Glutamatergic neuron (in vitro differentiated cells): ENCODE data around the gene PIK3R5. TPM values are rescaled to one million over a fixed set of nuclear protein-coding genes. Genes with fewer than 3 reads are reported as not detected.
A peak's percentile ranks its signal among the peaks of the same experiment; 100 is the strongest.
"Not testable (repeated sequence)": the region's sequence is repeated elsewhere in the genome, so short reads cannot be mapped to it uniquely, and the experiment has no call there.

Source experiments
- DNase-seq: peaks from one replicate; pipeline ENCODE4 v3.0.0; 2022
- H3K27ac Mint-ChIP-seq: one replicate; pipeline ENCODE4 v1.8.0; 2020; ENCODE audit warnings: mild to moderate bottlenecking, mixed read lengths, inconsistent platforms; ENCODE audit not compliant: unreplicated experiment
- H3K27me3 Mint-ChIP-seq: one replicate; pipeline ENCODE4 v1.8.0; 2020; ENCODE audit warnings: mild to moderate bottlenecking, moderate library complexity, mixed read lengths, inconsistent platforms; ENCODE audit not compliant: unreplicated experiment
- H3K36me3 Mint-ChIP-seq: one replicate; pipeline ENCODE4 v1.8.0; 2020; ENCODE audit warnings: mild to moderate bottlenecking, mixed read lengths, inconsistent platforms; ENCODE audit not compliant: unreplicated experiment
- H3K4me1 Mint-ChIP-seq: one replicate; pipeline ENCODE4 v1.8.0; 2020; ENCODE audit warnings: mild to moderate bottlenecking, low read depth, mixed read lengths, inconsistent platforms; ENCODE audit not compliant: unreplicated experiment
- H3K4me3 Mint-ChIP-seq: one replicate; pipeline ENCODE4 v1.8.0; 2020; ENCODE audit warnings: mild to moderate bottlenecking, mixed read lengths, inconsistent platforms; ENCODE audit not compliant: unreplicated experiment
- H3K9me3 Mint-ChIP-seq: one replicate; pipeline ENCODE4 v1.8.0; 2020; ENCODE audit warnings: mild to moderate bottlenecking, moderate library complexity, mixed read lengths, inconsistent platforms; ENCODE audit not compliant: unreplicated experiment
- total RNA-seq: library from RNA; stranded (reverse); fragmentation: NEBNext Ultra II Directional; extraction: Animal tissue kit (Norgen Biotek cat#: 25700); gene quantifications from one replicate; pipeline ENCODE4 v1.2.1, GENCODE V29; 2021; ENCODE audit not compliant: unreplicated experiment
- TF ChIP-seq, protein P1 (sequence below): fragments of 200-600 bp; sonication (generic); IDR thresholded peaks from one replicate; pipeline ENCODE4 v1.5.0; 2021; ENCODE audit not compliant: partially characterized antibody, unreplicated experiment

The PIK3R5 gene
- total RNA-seq, 1 donor from 2014 or later: not detected

- H3K27ac Mint-ChIP-seq: no peak overlapping the region
- TF ChIP-seq, protein P1, sequence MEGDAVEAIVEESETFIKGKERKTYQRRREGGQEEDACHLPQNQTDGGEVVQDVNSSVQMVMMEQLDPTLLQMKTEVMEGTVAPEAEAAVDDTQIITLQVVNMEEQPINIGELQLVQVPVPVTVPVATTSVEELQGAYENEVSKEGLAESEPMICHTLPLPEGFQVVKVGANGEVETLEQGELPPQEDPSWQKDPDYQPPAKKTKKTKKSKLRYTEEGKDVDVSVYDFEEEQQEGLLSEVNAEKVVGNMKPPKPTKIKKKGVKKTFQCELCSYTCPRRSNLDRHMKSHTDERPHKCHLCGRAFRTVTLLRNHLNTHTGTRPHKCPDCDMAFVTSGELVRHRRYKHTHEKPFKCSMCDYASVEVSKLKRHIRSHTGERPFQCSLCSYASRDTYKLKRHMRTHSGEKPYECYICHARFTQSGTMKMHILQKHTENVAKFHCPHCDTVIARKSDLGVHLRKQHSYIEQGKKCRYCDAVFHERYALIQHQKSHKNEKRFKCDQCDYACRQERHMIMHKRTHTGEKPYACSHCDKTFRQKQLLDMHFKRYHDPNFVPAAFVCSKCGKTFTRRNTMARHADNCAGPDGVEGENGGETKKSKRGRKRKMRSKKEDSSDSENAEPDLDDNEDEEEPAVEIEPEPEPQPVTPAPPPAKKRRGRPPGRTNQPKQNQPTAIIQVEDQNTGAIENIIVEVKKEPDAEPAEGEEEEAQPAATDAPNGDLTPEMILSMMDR: peak; percentile 80
- H3K27me3 Mint-ChIP-seq: no peaks in the 10 kb centered on the region
- DNase-seq: peak; percentile 86
- H3K36me3 Mint-ChIP-seq: no peaks in the 10 kb centered on the region
- no peaks in the 10 kb centered on the region for H3K9me3 Mint-ChIP-seq
- H3K4me1 Mint-ChIP-seq: peaks cover 8% of the 10 kb centered on the region
- no peak overlapping the region for H3K4me3 Mint-ChIP-seq
Observed at GRCh38 chr17:8994319-8994718, 28.8 kb upstream of the PIK3R5 start.

- Mint-ChIP-seq H3K27ac (no peak overlapping the region), H3K9me3 (no peaks in the 10 kb centered on the region), H3K4me3 (no peak overlapping the region), H3K36me3 (no peaks in the 10 kb centered on the region), H3K27me3 (no peaks in the 10 kb centered on the region), H3K4me1 (peaks cover 8% of the 10 kb centered on the region)
- TF ChIP-seq, protein P1: peak; percentile 90
- peak; percentile 77 for DNase-seq
Observed at GRCh38 chr17:8991514-8992285, 26.2 kb upstream of the PIK3R5 start.

- H3K27ac Mint-ChIP-seq, H3K27me3 Mint-ChIP-seq, H3K4me3 Mint-ChIP-seq: not testable (repeated sequence)
Observed at GRCh38 chr17:8988263-8988935, 22.9 kb upstream of the PIK3R5 start.

GRCh38 chr17:8986295-8986694, 20.8 kb upstream of the PIK3R5 start:
- peaks cover 2% of the 10 kb centered on the region for H3K9me3 Mint-ChIP-seq
- H3K4me3 Mint-ChIP-seq: no peak overlapping the region
- H3K27ac Mint-ChIP-seq: no peak overlapping the region
- no peaks in the 10 kb centered on the region for H3K27me3 Mint-ChIP-seq
- TF ChIP-seq, protein P1: no peak
- no peaks in the 10 kb centered on the region for H3K4me1 Mint-ChIP-seq
- H3K36me3 Mint-ChIP-seq: no peaks in the 10 kb centered on the region
- DNase-seq: no peak

More at GRCh38 chr17:8988263-8988935, 22.9 kb upstream of the PIK3R5 start:
- H3K4me1 Mint-ChIP-seq, H3K9me3 Mint-ChIP-seq, H3K36me3 Mint-ChIP-seq, DNase-seq: not testable (repeated sequence)

DNA sequence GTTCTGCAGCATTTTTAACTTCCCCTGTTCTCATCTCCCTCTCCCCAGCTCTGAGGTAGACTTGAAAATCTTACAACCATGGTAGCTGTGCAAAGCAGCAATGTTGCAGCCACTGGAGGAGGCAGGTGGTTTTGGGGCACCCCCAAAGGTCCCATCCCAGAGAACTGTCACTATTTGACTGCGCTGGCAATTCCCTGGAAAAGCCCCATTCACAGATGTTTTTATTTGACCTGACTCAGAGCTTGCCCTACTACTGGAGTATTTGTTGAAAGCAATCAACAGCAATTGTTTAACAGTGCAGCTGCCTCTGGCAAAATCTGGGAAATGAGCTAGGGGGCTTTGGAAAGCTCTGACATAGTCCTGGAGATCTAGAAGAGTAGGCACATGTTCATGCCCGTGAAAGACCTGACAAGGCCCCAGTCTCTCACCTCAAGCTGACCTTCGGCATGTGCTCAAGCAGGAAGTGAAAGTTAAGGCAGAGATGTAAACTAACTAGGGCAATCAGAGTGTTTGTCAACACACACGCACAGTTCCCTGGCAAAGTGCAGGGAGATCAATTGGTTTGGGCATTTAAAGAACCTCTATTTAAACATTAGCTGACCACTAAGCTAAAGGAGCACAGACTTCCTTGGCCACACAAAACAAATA, 19.7 kb upstream of the PIK3R5 start:
- H3K9me3 Mint-ChIP-seq: peaks cover 2% of the 10 kb centered on the region
- no peak overlapping the region for H3K27ac Mint-ChIP-seq
- no peaks in the 10 kb centered on the region for H3K36me3 Mint-ChIP-seq
- H3K4me1 Mint-ChIP-seq: no peaks in the 10 kb centered on the region
- TF ChIP-seq, protein P1: no peak
- no peak for DNase-seq
- H3K27me3 Mint-ChIP-seq: no peaks in the 10 kb centered on the region
- H3K4me3 Mint-ChIP-seq: no peak overlapping the region

DNA sequence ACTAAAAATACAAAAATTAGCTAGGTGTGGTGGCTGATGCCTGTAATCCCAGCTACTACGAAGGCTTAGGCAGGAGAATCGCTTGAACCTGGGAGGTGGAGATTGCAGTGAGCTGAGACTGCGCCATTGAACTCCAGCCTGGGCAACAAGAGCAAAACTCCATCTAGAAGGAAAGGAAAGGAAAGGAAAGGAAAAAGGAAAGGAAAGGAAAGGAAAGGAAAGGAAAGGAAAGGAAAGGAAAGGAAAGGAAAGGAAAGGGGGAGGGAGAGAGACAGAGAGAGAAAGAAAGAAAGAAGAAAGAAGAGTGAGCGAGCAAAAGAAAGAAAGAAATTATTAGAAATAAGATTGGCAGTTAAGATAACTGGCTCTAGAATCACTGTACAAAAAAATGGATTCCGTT, 18.7 kb upstream of the PIK3R5 start:
- not testable (repeated sequence) for H3K36me3 Mint-ChIP-seq, H3K27ac Mint-ChIP-seq, H3K4me3 Mint-ChIP-seq, H3K27me3 Mint-ChIP-seq, H3K9me3 Mint-ChIP-seq, DNase-seq, H3K4me1 Mint-ChIP-seq
